HG02852 (cell line): Measurements from ENCODE around the gene KDM4B.
"Not testable (repeated sequence)": the region's sequence is repeated elsewhere in the genome, so short reads cannot be mapped to it uniquely, and the experiment has no call there.

ENCODE experiments used
- ATAC-seq: cut with Tn5 transposase; IDR thresholded peaks from one replicate; pipeline ENCODE4 v1.9.1; 2021; ENCODE audit warnings: mild to moderate bottlenecking, moderate library complexity; ENCODE audit not compliant: unreplicated experiment

KDM4B gene

GRCh38 chr19:4968462-4969291 lies at the start of gene KDM4B:
Gene KDM4B (plus strand): TSS chr19:4969113. CDS start chr19:5032891, 63,778 bp downstream.
- ATAC-seq, result peak; percentile 87

DNA sequence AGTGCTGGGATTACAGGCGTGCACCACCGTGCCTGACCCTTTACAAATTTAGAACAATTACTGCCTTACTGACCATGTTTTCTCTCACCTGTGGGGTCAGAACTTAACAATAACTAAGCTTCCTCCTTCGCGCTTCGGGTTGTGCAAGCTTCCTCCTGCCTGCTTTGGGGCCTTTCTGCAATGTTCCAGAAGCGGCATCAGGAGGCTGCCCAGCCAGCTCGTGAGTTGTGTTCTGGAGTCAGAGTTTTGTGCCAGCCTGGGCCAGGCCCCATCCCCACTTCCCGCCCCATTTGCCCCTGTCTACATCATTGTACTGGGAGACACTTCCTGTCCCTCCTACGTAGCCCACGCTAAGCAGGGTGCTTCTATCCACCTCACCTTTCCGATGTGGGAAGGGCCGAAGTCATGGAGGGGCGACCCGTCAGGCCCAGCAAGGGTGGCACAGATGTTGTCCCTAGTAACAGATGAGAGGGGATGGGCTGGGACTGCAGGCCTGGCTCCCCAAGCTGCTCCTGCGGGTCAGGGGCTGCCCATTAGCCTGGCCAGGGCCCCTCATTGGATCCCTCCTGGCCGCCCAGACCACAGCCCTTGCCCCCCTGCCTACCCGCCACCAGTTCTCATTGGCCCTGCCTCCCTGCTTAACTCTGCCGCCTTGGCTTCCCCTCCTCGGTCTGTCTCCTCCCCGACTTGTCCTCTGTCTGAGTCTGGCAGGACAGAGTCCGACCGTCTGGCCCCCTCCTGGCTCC lies 46.2 kb upstream of the KDM4B start:
- ATAC-seq, result no peak

DNA sequence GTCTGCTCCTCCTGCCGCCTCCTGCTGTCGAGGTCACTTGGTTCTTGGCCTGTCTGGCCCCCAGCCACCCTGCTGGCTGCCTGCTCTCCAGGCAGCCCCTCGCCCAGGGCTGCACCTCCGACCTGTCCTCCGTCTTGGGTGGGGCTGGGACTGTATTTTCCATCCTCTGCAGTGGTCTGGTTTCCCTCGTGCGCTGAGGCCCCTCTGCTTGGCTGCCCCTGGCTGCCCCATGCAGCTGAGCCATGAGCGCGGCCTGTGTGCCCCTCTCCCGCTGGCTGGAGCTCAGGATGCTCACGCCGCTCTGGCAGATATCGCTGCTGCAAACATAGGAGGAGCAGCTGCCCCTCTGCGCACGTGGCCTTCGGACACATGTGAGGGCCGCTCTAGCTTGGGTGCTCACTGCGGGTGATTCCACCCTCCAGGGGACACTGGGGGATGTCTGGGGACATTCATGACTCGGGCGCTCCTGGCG lies 45.6 kb upstream of the KDM4B start:
- ATAC-seq, result no peak

GRCh38 chr19:4929186-4929585 lies 39.7 kb upstream of the KDM4B start:
- no peak for ATAC-seq

DNA sequence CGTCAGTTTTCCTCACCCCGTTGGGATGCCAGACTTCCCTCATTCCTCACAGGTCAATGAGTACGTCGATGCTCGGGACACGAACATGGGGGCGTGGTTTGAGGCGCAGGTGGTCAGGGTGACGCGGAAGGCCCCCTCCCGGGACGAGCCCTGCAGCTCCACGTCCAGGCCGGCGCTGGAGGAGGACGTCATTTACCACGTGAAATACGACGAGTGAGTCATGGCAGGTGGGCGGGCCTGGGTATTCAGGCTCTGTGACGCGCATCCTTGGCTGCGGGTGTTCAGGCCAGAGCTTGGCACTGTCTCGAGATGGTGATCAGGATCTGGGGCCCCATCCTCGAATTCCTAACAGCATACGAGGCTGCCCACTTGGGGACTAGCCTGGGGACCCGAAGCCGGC lies 38.2 kb upstream of the KDM4B start:
- ATAC-seq, result no peak

DNA sequence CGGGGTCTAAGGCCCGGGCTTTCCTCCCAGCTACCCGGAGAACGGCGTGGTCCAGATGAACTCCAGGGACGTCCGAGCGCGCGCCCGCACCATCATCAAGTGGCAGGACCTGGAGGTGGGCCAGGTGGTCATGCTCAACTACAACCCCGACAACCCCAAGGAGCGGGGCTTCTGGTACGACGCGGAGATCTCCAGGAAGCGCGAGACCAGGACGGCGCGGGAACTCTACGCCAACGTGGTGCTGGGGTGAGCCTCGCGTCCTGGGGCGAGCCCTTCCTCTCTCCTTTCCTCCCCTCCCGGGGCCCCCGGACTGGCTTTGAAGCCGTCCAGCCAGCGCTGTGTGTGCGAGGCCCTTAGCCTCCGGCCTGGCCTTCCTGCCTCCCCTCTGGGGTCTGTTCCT lies 36.2 kb upstream of the KDM4B start:
- no peak for ATAC-seq

DNA sequence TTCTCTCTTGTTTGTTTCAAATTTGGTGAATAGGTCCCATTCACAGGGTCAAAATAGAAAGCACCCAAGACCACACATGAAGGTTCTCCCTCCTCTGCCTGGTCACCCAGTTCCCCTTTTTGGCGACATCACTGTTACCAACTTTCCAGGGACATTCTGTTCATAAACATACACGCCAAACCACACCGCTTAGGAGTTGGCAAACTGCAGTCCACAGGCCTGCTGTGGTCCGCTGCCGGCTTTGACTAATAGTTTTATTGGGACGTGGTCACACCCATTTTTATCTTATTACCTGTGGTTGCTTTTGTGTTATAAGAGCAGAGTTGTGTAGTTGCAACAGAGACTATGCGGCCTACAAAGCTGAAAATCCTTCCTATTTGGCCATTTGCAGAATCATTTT lies 35.4 kb upstream of the KDM4B start:
- no peak for ATAC-seq

DNA sequence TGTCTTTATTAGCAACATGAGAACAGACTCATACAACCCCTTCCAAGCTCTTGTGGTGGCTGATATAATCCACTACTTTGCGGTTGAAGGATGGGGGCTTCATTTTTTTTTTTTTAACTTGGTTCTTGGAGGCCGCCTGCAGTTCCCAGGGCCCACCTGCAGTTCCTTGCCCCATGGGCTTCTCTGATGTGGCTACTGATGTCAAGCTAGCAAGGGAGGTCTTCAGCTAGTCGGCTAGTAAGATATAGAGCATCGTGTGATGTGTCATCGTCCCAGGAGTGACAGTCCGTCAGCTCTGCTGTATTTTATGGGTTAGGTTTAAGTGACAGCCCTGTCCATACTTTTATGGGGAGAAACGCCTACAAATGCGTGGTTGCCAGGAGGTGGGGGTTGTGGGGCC lies 33.5 kb upstream of the KDM4B start:
- ATAC-seq, result no peak

DNA sequence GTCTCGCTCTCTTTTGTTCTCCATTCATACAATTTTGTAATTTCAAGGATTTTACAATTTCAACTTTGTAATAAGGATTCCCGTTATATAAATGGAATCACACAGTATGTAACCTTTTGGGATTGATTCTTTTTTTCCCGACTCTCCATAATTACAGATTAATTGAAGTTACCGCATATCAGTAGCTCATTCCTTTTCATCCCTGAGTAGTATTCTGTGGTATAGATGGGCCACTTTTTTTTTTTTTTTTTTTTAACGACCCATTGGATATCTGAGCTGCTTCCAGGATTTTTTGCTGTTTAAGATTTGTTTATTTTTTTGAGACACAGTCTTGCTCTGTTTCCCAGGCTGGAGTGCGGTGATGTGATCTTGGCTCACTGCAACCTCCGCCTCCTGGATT lies 31.9 kb upstream of the KDM4B start:
- no peak for ATAC-seq

GRCh38 chr19:4938461-4938860 lies 30.5 kb upstream of the KDM4B start:
- not testable (repeated sequence) for ATAC-seq

DNA sequence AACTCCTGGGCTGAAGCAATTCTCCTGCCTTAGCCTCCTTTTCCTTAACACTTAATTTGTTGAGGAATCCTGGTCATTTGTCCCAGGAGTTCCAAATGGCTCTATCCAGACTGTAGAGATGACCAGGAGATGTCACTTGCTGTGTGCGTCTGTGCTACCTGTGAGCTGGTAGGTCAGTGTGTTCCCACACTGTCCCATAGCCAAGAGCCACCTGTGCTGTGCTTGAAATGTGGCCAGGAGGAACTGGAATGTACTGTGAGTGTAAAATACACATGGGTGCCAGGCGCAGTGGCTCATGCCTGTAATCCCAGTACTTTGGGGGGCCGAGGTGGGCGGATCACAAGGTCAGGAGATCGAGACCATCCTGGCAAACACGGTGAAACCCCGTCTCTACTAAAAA lies 29.4 kb upstream of the KDM4B start:
- no peak for ATAC-seq

GRCh38 chr19:4941638-4942169 lies 27.2 kb upstream of the KDM4B start:
- not testable (repeated sequence) for ATAC-seq

DNA sequence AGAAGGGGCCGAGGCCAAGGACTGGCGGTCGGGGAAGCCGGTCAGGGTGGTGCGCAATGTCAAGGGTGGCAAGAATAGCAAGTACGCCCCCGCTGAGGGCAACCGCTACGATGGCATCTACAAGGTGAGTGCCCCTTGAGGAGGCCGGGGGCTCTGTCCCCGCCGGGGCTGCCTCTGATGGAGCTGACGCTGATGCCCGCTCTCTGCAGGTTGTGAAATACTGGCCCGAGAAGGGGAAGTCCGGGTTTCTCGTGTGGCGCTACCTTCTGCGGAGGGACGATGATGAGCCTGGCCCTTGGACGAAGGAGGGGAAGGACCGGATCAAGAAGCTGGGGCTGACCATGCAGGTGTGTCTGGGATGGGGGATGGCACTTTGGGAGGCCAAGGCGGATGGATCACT lies 18.3 kb upstream of the KDM4B start:
- ATAC-seq, result not testable (repeated sequence)

DNA sequence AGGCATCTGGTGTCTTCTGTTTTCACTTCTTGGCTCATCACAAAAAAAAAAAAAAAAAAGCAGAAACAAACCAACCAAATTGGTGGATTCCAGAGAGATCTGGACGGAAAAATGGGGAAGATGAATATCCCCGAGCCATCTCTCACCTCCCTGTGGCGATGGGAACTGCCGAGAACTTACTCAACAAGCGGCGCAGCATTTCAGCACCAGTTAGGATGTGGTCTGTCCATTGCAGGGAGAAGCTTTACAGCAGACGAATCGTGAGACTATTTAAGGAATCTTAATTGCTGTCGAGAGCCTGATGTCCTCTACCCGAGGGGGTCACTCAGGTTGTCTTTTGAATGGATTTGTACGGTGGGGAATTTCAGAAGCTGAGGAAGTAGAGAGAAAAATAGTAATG lies 17.3 kb upstream of the KDM4B start:
- no peak for ATAC-seq

- ATAC-seq, result no peak
Measured at GRCh38 chr19:4952945-4953344, 16.0 kb upstream of the KDM4B start.

- ATAC-seq, result not testable (repeated sequence)
Measured at GRCh38 chr19:4954320-4955149, 14.4 kb upstream of the KDM4B start.

DNA sequence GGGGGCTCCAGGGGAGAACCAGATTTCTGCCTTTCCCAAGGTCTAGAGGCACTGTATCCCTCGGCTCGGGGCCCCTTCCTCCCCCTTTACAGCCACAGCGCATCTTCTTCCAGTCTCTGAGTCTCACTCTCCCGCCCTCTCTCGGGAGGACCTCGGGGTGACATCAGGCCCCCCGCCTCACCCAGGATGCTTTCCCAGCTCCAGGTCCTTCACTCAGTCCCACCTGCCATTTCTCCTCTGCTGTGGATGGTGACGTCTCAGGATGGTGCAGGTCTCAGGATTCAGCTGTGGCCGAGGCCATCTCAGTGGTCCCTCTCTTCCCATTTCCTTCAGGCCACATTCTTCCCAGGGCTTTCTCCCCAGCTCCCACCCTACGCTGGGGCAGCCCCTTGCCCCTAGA lies 13.6 kb upstream of the KDM4B start:
- no peak for ATAC-seq

DNA sequence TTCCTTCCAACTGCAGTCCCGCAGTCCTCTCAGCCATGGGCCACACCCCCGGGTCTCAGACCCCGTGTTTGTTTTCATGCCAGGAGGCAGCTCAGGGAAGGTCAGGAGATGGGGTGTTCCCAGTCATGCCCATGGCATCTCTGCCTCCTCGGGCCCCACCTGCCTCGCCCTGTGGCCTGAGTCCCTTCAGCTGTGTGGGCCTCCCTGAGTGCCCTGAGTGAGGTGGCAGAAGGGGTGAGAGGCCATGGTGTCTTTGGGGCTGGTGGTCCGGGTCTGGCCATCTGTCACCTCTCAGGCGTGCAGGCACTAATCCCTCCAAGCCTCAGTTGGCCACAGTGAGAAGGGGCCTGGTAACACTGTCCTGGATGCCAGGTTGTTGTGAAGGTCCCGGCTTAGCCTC lies 10.9 kb upstream of the KDM4B start:
- ATAC-seq, result no peak

DNA sequence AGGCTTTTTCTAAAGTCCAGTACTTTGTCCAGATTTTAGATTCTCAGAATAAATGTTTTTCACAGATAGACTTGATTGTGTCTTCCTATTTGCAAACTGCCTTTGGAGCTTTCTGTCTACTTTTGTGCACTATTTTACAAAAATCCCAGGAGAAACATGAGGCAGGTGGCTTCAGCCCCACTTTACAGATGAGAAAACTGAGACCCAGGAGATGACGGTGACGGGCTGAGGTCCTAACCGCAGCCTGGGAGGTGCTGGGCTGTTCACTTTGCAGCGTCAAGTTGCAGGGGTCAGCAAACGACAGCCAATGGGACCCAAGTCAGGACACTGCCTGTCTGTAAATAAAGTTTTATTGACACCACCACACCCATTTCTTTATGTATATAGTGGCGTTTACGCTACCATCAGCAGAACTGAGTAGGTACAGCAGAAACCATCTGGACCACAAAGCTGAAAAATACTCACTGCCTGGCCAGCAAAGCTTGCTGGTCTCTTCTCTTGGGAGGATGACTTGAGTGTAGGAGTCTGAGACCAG lies 6.8 kb upstream of the KDM4B start:
- no peak for ATAC-seq

DNA sequence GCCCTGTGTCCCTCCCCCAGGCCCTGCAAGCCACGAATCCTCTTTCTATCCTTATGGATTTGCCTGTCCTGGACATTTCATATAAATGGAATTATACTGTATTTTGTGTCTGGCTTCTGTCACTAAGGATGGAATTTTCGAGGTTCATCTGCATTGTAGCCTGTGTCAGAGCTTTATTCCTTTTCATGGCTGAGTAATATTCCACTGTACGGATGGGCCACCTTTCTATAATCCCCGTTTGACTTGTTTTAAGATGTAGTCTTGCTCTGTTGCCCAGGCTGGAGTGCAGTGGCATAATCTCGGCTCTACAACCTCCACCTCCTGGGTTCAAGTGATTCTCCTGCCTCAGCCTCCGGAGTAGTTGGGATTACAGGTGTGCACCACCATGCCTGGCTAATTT lies 3.9 kb upstream of the KDM4B start:
- no peak for ATAC-seq

GRCh38 chr19:4966591-4966990 lies 2.3 kb upstream of the KDM4B start:
- no peak for ATAC-seq
